ENCODE results near the gene IKZF2. TPM values are rescaled to one million over a fixed set of nuclear protein-coding genes. Genes with fewer than 3 reads are reported as not detected.

IKZF2 gene
- total RNA-seq, 1 donor from 2014 or later, result 3.9 TPM

- no peaks in the 10 kb centered on the region for H3K27me3 ChIP-seq
- no peaks in the 10 kb centered on the region for H3K36me3 ChIP-seq
- peaks cover 0 to 5% of the 10 kb centered on the region in 2 donors for H3K4me1 ChIP-seq
- DNase-seq (ENCODE audit: low spot score in 2 of 2), result no peak
- H3K4me3 ChIP-seq, result no peak overlapping the region
- intact Hi-C loops (cut with DNase I), result no loop called here
- H3K27ac ChIP-seq, result no peak overlapping the region
- H3K9me3 ChIP-seq, result no peaks in the 10 kb centered on the region
- TF ChIP-seq CTCF (IDR thresholded peaks at IDR 0.05), result no peak
Observed at GRCh38 chr2:213162516-213163118, 11.2 kb upstream of the IKZF2 start.

- no peak overlapping the region for H3K27ac ChIP-seq
- no peaks in the 10 kb centered on the region for H3K27me3 ChIP-seq
- TF ChIP-seq CTCF (IDR thresholded peaks at IDR 0.05), result no peak
- H3K4me1 ChIP-seq, result peaks cover 0 to 5% of the 10 kb centered on the region in 2 donors
- H3K9me3 ChIP-seq, result no peaks in the 10 kb centered on the region
- no peak for DNase-seq (ENCODE audit: low spot score in 2 of 2)
- intact Hi-C loops (cut with DNase I), result no loop called here
- H3K36me3 ChIP-seq, result no peaks in the 10 kb centered on the region
- no peak overlapping the region for H3K4me3 ChIP-seq
Observed at GRCh38 chr2:213161759-213162515, 10.5 kb upstream of the IKZF2 start.

GRCh38 chr2:213159768-213160167 is 8.4 kb upstream of the IKZF2 start:
- H3K9me3 ChIP-seq, result no peaks in the 10 kb centered on the region
- no peak overlapping the region for H3K27ac ChIP-seq
- no peak for TF ChIP-seq CTCF (IDR thresholded peaks at IDR 0.05)
- H3K4me1 ChIP-seq, result peaks cover 0 to 5% of the 10 kb centered on the region in 2 donors
- intact Hi-C loops (cut with DNase I), result no loop called here
- no peak overlapping the region for H3K4me3 ChIP-seq
- H3K27me3 ChIP-seq, result no peaks in the 10 kb centered on the region
- no peak for DNase-seq (ENCODE audit: low spot score in 2 of 2)
- H3K36me3 ChIP-seq, result no peaks in the 10 kb centered on the region

GRCh38 chr2:213157242-213157641 is 5.8 kb upstream of the IKZF2 start:
- no peak for TF ChIP-seq CTCF (IDR thresholded peaks at IDR 0.05)
- intact Hi-C loops (cut with DNase I), result no loop called here

GRCh38 chr2:213156717-213157116 is 5.3 kb upstream of the IKZF2 start:
- H3K27me3 ChIP-seq, result no peaks in the 10 kb centered on the region
- no peak overlapping the region for H3K4me3 ChIP-seq
- no peaks in the 10 kb centered on the region for H3K9me3 ChIP-seq
- no peaks in the 10 kb centered on the region for H3K36me3 ChIP-seq
- no peak overlapping the region for H3K27ac ChIP-seq
- intact Hi-C loops (cut with DNase I), result no loop called here
- H3K4me1 ChIP-seq, result peaks cover 0 to 7% of the 10 kb centered on the region in 2 donors
- DNase-seq (ENCODE audit: low spot score in 2 of 2), result no peak
- no peak for TF ChIP-seq CTCF (IDR thresholded peaks at IDR 0.05)

More at GRCh38 chr2:213157242-213157641, 5.8 kb upstream of the IKZF2 start:
- H3K4me1 ChIP-seq, result peaks cover 0 to 11% of the 10 kb centered on the region in 2 donors
- DNase-seq (ENCODE audit: low spot score in 2 of 2), result no peak
- H3K4me3 ChIP-seq, result no peak overlapping the region
- H3K9me3 ChIP-seq, result no peaks in the 10 kb centered on the region
- H3K27ac ChIP-seq, result no peak overlapping the region
- H3K27me3 ChIP-seq, result no peaks in the 10 kb centered on the region
- H3K36me3 ChIP-seq, result no peaks in the 10 kb centered on the region
